DOHH2 (cell line): Measurements from ENCODE around the gene ADGRE1.

Experiments used
- H3F3A ChIP-seq: fragments of 200-600 bp; sonication (generic), shearing (Covaris generic); 2 replicates; pipeline ENCODE4 v1.6.0; 2016; ENCODE audit warnings: antibody characterized with exemption, mild to moderate bottlenecking; ENCODE audit not compliant: control insufficient read depth, insufficient read depth
- H3K27ac ChIP-seq: fragments of 200-600 bp; sonication (generic); 2 replicates; pipeline ENCODE4 v1.5.1; 2014; ENCODE audit warnings: low read depth, mild to moderate bottlenecking, low read length, moderate library complexity
- H3K27me3 ChIP-seq: fragments of 200-600 bp; sonication (generic); 2 replicates; pipeline ENCODE4 v1.6.1; 2014; ENCODE audit warnings: mild to moderate bottlenecking, low read length, mixed read lengths; ENCODE audit not compliant: control insufficient read depth
- H3K36me3 ChIP-seq: fragments of 200-600 bp; sonication (generic); 2 replicates; pipeline ENCODE4 v1.6.1; 2014; ENCODE audit warnings: mild to moderate bottlenecking, low read length, moderate library complexity, mixed read lengths; ENCODE audit not compliant: control insufficient read depth
- H3K4me1 ChIP-seq: fragments of 200-600 bp; sonication (generic); 2 replicates; pipeline ENCODE4 v1.6.1; 2014; ENCODE audit warnings: mild to moderate bottlenecking, low read length, mixed read lengths; ENCODE audit not compliant: control insufficient read depth
- H3K4me2 ChIP-seq: fragments of 200-600 bp; sonication (generic); 2 replicates; pipeline ENCODE4 v1.6.0; 2014; ENCODE audit warnings: mild to moderate bottlenecking, low read length, moderate library complexity
- H3K4me3 ChIP-seq: fragments of 200-600 bp; sonication (generic); 2 replicates; pipeline ENCODE4 v1.5.1; 2014; ENCODE audit warnings: mild to moderate bottlenecking, low read length, mixed read lengths
- H3K79me2 ChIP-seq: fragments of 200-600 bp; sonication (generic); 2 replicates; pipeline ENCODE4 v1.6.1; 2014; ENCODE audit warnings: mild to moderate bottlenecking, low read length, mixed read lengths; ENCODE audit not compliant: control insufficient read depth
- H3K9me2 ChIP-seq: fragments of 200-600 bp; sonication (generic); replicated peaks from 2 replicates; pipeline ENCODE4 v1.6.1; 2014; ENCODE audit warnings: mild to moderate bottlenecking, low read length, mixed read lengths; ENCODE audit not compliant: control insufficient read depth
- H3K9me3 ChIP-seq: fragments of 200-600 bp; sonication (generic); 2 replicates; pipeline ENCODE4 v1.6.1; 2014; ENCODE audit warnings: antibody characterized with exemption, low read length, mixed read lengths; ENCODE audit not compliant: control insufficient read depth, insufficient read depth
- H4K20me1 ChIP-seq: fragments of 200-600 bp; sonication (generic); 2 replicates; pipeline ENCODE4 v1.6.0; 2014; ENCODE audit warnings: low read depth, mild to moderate bottlenecking, antibody characterized with exemption, low read length, moderate library complexity; ENCODE audit not compliant: control insufficient read depth, insufficient read depth
- CTCF ChIP-seq: fragments of 200-600 bp; sonication (generic); IDR thresholded peaks from one replicate; pipeline ENCODE4 v1.5.1; 2014; ENCODE audit warnings: antibody characterized with exemption, mild to moderate bottlenecking, low read depth, low read length; ENCODE audit not compliant: poor library complexity, severe bottlenecking
- EZH2phosphoT487 ChIP-seq: fragments of 200-600 bp; sonication (generic); IDR thresholded peaks from 2 replicates; pipeline ENCODE4 v1.6.1; 2017; ENCODE audit warnings: borderline replicate concordance, mild to moderate bottlenecking, antibody characterized with exemption, low read length, moderate library complexity, mixed read lengths

ADGRE1 gene

DNA sequence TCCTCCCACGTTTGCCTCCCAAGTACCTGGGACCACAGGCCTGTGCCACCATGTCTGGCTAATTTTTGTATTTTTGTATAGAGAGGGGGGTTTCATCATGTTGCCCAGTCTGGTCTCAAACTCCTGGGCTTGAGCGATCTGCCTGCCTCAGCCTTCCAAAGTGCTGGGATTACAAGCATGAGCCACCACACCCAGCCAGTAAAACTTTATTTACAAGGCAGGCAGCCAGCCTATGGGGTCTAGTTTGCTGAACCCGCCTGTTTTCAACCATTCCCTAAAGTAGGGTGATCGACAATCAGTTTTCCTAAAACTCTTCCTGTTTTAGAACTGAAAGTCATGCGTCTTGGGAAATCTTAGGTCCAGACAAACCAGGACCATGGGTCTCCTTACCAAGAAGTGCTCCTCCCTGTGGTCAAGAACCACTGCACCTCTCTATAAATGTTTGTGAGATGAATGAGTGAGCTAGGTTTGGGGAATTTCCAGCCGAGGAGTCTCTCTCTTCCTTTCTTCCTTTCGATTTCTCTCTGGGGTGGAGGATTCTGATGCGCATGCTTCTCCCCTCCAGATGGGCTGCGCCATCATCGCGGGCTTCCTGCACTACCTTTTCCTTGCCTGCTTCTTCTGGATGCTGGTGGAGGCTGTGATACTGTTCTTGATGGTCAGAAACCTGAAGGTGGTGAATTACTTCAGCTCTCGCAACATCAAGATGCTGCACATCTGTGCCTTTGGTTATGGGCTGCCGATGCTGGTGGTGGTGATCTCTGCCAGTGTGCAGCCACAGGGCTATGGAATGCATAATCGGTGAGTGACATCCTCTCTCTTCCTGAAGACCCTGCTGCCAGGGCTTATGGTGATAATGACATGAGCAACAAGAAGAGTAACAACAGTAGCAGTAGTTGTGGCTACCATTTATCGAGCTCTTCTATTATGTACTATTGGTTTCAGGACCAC lies 38.7 kb downstream of the ADGRE1 start:
- Histone ChIP-seq H3K9me2 (no peaks in the 10 kb centered on the region), H3K36me3 (no peaks in the 10 kb centered on the region), H3K4me1 (no peaks in the 10 kb centered on the region), H3K4me3 (no peak overlapping the region), H3K9me3 (0 out of 2 replicates have a peak, but pooled peaks cover 4% of the 10 kb centered on the region), H3K4me2 (no peak overlapping the region), H3K27me3 (no peaks in the 10 kb centered on the region), H3K79me2 (no peaks in the 10 kb centered on the region), H3K27ac (no peak overlapping the region), H3F3A (no peaks in the 10 kb centered on the region), H4K20me1 (no peaks in the 10 kb centered on the region)
- TF ChIP-seq EZH2phosphoT487, result no peak
- peak; percentile 34 for TF ChIP-seq CTCF

DNA sequence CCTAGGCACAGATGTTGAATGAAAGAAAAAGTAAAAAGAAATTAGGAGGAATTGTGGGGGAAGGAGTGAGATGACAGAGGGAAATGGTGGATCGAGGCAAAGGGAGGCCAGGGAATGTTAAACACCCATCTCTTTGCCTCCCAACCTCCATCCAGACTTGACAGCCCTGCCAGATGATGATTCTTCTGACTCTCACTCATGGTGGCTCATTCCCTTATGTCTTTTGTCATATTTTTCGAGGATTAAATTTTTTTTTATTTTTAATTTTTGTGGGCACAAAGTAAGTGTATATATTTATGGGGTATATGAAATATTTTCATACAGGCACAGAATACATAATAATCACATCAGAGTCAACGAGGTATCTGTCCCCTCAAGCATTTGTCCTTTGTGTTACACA lies 42.8 kb downstream of the ADGRE1 start:
- Histone ChIP-seq H3K4me2 (no peak overlapping the region), H3K27ac (no peak overlapping the region), H3K9me2 (no peaks in the 10 kb centered on the region), H3K27me3 (no peaks in the 10 kb centered on the region), H3F3A (no peaks in the 10 kb centered on the region), H3K36me3 (no peaks in the 10 kb centered on the region), H3K79me2 (no peaks in the 10 kb centered on the region), H3K9me3 (0 out of 2 replicates have a peak, but pooled peaks cover 4% of the 10 kb centered on the region), H3K4me3 (no peak overlapping the region), H3K4me1 (no peaks in the 10 kb centered on the region), H4K20me1 (no peaks in the 10 kb centered on the region)
- TF ChIP-seq EZH2phosphoT487, result no peak
- no peak for TF ChIP-seq CTCF

DNA sequence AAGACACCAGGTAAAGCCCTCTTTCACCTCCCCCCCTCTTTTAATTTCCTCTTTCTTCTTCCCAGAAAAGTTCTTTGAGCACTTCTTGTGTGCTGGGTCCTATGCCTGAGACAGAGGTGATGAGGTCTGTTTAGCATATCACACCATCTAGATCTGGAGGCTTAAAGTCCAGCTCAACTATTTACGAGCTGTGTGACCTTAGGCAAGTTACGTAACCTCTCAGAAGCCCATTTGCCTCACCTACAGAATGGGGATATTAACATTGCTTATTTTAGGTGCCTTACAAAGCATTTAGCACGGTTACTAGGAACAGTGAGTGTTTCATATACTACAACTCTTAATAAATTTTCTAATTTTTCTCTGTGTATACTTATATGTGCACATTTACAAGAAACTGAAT lies 47.7 kb downstream of the ADGRE1 start:
- Histone ChIP-seq H3K4me1 (no peaks in the 10 kb centered on the region), H3K27me3 (no peaks in the 10 kb centered on the region), H3K27ac (no peak overlapping the region), H4K20me1 (no peaks in the 10 kb centered on the region), H3K79me2 (no peaks in the 10 kb centered on the region), H3K9me3 (0 out of 2 replicates have a peak, but pooled peaks cover 1% of the 10 kb centered on the region), H3F3A (no peaks in the 10 kb centered on the region), H3K4me2 (no peak overlapping the region), H3K36me3 (no peaks in the 10 kb centered on the region), H3K9me2 (no peaks in the 10 kb centered on the region), H3K4me3 (no peak overlapping the region)
- TF ChIP-seq CTCF (no peak), EZH2phosphoT487 (no peak)
